Gastrocnemius medialis (tissue), 4 donors: ENCODE data around the gene GRIK3. TPM values are rescaled to one million over a fixed set of nuclear protein-coding genes. Genes with fewer than 3 reads are reported as not detected.

Experiments
- ATAC-seq, 2 donors: fragments of 150-250 bp; one replicate each; pipeline ENCODE4 v1.9.1; 2016
- DNase-seq, 2 donors: peaks; one replicate each; pipeline ENCODE4 v3.0.0-alpha.2; 2019
- H3K27ac ChIP-seq, 4 donors: fragments of 200-600 bp; sonication (generic); 1 replicate in 1 of 4; 2 replicates in 3 of 4; pipeline ENCODE4 v1.5.1; 2016 to 2018; ENCODE audit warnings: mild to moderate bottlenecking in 2 of 4, moderate library complexity in 1 of 4
- H3K27me3 ChIP-seq, 3 donors: fragments of 200-600 bp; sonication (generic) in 2 of 3; 1 replicate in 1 of 3; 2 replicates in 2 of 3; pipeline versions ENCODE4 v1.5.1 to v1.6.0; 2016 to 2019; ENCODE audit warnings: mild to moderate bottlenecking in 1 of 3, moderate library complexity in 1 of 3
- H3K36me3 ChIP-seq, 2 donors: fragments of 200-600 bp; sonication (generic) in 1 of 2; one replicate each; pipeline ENCODE4 v1.5.1; 2017 to 2018
- H3K4me1 ChIP-seq, 2 donors: fragments of 200-600 bp; sonication (generic) in 1 of 2; one replicate each; pipeline ENCODE4 v1.5.1; 2016 to 2017; ENCODE audit warnings: mild to moderate bottlenecking in 2 of 2
- H3K4me3 ChIP-seq, 4 donors: fragments of 200-600 bp; sonication (generic) in 3 of 4; 1 replicate in 1 of 4; 2 replicates in 3 of 4; pipeline ENCODE4 v1.5.1; 2016 to 2019; ENCODE audit warnings: mild to moderate bottlenecking in 2 of 4
- H3K9me3 ChIP-seq, 3 donors: fragments of 200-600 bp; sonication (generic) in 2 of 3; 1 replicate in 1 of 3; 2 replicates in 2 of 3; pipeline ENCODE4 v1.5.1; 2016 to 2019
- POLR2A ChIP-seq, 2 donors: fragments of 450-650 bp; IDR thresholded peaks; one replicate each; pipeline ENCODE4 v1.6.1; 2017; ENCODE audit warnings: antibody characterized with exemption in 2 of 2, mild to moderate bottlenecking in 2 of 2, moderate library complexity in 2 of 2
- in situ Hi-C, 4 donors: fragments of 200-750 bp; cut with MboI; loops; one replicate each; pipeline versions ENCODE4 v1.15.0 to v1.8.0; 2017; ENCODE audit warnings: low sequenced_read_pairs in 4 of 4
- intact Hi-C: fragments of 100-400 bp; cut with DNase I; formaldehyde crosslinking; loops from one replicate; pipeline ENCODE4 v1.15.1; 2023; ENCODE audit warnings: low total_unique reads
- total RNA-seq, 4 donors: library from RNA; depleted of rRNA; stranded (reverse); fragments of >200 nt; gene quantifications; one replicate each; pipeline versions ENCODE4 v1.1.0 to v1.2.3, GENCODE V29; 2016
- TF ChIP-seq, protein P1 (sequence below), 5 experiments: fragments of 450-650 bp in 3 of 5; fragments of 200-600 bp in 2 of 5; sonication (generic) in 2 of 5; IDR thresholded peaks in 4 of 5; conservative IDR thresholded peaks in 1 of 5; 1 replicate in 4 of 5; 2 replicates in 1 of 5; pipeline ENCODE4 v1.5.1; 2016 to 2019; ENCODE audit warnings: antibody characterized with exemption in 5 of 5, mild to moderate bottlenecking in 3 of 5, moderate library complexity in 3 of 5

GRIK3 gene
- total RNA-seq, 4 donors from 2014 or later = 0.13 to 0.22 (median 0.13) TPM; not detected in 1

DNA sequence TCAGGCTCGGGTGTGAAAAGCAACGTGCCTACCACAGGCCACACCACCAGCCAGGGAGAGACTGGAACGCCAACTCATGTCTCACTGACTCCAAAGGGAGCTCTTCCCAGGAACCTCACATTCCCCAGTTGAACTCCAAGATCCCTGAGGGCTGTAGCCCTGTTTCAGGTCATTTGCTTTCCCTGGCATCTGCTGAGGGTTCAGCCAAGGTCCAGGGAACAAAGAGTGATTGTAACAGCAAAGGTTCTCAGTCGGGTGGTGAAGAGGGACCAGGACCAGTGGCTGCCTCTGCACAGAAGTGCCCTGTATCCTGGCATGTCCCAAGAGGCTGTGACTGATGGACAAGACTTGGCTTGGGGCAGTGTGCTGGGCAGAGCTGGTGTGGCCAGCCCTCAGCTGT, 42.8 kb downstream of the GRIK3 start:
- Histone ChIP-seq H3K4me1 (no peaks in the 10 kb centered on the region), H3K4me3 (no peak overlapping the region), H3K27me3 (peaks cover 0 to 3% (median 0%) of the 10 kb centered on the region in 3 donors), H3K27ac (no peak overlapping the region), H3K36me3 (no peaks in the 10 kb centered on the region), H3K9me3 (no peaks in the 10 kb centered on the region)
- TF ChIP-seq POLR2A (IDR thresholded peaks at IDR 0.05) = no peak
- TF ChIP-seq, protein P1, sequence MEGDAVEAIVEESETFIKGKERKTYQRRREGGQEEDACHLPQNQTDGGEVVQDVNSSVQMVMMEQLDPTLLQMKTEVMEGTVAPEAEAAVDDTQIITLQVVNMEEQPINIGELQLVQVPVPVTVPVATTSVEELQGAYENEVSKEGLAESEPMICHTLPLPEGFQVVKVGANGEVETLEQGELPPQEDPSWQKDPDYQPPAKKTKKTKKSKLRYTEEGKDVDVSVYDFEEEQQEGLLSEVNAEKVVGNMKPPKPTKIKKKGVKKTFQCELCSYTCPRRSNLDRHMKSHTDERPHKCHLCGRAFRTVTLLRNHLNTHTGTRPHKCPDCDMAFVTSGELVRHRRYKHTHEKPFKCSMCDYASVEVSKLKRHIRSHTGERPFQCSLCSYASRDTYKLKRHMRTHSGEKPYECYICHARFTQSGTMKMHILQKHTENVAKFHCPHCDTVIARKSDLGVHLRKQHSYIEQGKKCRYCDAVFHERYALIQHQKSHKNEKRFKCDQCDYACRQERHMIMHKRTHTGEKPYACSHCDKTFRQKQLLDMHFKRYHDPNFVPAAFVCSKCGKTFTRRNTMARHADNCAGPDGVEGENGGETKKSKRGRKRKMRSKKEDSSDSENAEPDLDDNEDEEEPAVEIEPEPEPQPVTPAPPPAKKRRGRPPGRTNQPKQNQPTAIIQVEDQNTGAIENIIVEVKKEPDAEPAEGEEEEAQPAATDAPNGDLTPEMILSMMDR (IDR thresholded peaks at IDR 0.05 in 4 of 5, conservative IDR thresholded peaks at IDR 0.05 in 1 of 5) = no peak
- intact Hi-C loops (no loop called here), in situ Hi-C loops (no loop called here)
- no peak for DNase-seq
- no peak for ATAC-seq

GRCh38 chr1:36990928-36991327, 43.4 kb downstream of the GRIK3 start:
- Histone ChIP-seq H3K4me3 (no peak overlapping the region), H3K4me1 (no peaks in the 10 kb centered on the region), H3K27ac (no peak overlapping the region), H3K27me3 (no peaks in the 10 kb centered on the region), H3K36me3 (no peaks in the 10 kb centered on the region), H3K9me3 (no peaks in the 10 kb centered on the region)
- DNase-seq (no peak), ATAC-seq (no peak)
- intact Hi-C loops (no loop called here), in situ Hi-C loops (no loop called here)
- TF ChIP-seq POLR2A (IDR thresholded peaks at IDR 0.05) = no peak
- TF ChIP-seq, protein P1 (IDR thresholded peaks at IDR 0.05 in 4 of 5, conservative IDR thresholded peaks at IDR 0.05 in 1 of 5) = no peak

GRCh38 chr1:36989241-36989640, 45.1 kb downstream of the GRIK3 start:
- Histone ChIP-seq H3K27me3 (no peaks in the 10 kb centered on the region), H3K4me1 (no peaks in the 10 kb centered on the region), H3K36me3 (no peaks in the 10 kb centered on the region), H3K27ac (no peak overlapping the region), H3K4me3 (no peak overlapping the region), H3K9me3 (no peaks in the 10 kb centered on the region)
- no peak for DNase-seq
- ATAC-seq = no peak
- in situ Hi-C loops = no loop called here
- TF ChIP-seq, protein P1 (IDR thresholded peaks at IDR 0.05 in 4 of 5, conservative IDR thresholded peaks at IDR 0.05 in 1 of 5) = no peak
- TF ChIP-seq POLR2A (IDR thresholded peaks at IDR 0.05) = no peak
- intact Hi-C loops = no loop called here

- Histone ChIP-seq H3K9me3 (no peaks in the 10 kb centered on the region), H3K36me3 (no peaks in the 10 kb centered on the region), H3K27ac (no peak overlapping the region), H3K27me3 (no peaks in the 10 kb centered on the region), H3K4me3 (no peak overlapping the region), H3K4me1 (no peaks in the 10 kb centered on the region)
- in situ Hi-C loops (no loop called here), intact Hi-C loops (no loop called here)
- ATAC-seq (no peak), DNase-seq (no peak)
- TF ChIP-seq, protein P1 (IDR thresholded peaks at IDR 0.05 in 4 of 5, conservative IDR thresholded peaks at IDR 0.05 in 1 of 5) = no peak
- no peak for TF ChIP-seq POLR2A (IDR thresholded peaks at IDR 0.05)
Observed at GRCh38 chr1:36988741-36989193, 45.5 kb downstream of the GRIK3 start.

DNA sequence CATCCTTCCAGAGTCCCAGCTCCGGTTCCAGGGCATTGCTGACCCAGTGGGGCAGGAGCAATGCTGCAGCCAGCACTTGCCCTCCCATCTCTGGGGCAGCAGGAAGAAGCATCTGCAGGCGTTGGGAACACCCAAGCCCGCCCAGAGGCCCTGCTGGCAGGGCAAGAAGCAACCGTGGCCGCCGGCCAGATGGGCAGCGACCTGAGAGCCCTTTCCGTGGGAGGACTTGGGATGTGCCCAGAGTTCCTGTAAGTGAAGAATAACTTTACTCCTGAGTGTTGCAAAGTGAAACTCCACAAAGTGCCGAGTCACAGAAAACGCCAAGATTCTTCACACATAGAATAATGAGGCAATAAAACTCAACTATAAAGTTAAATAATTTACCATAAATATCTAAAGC, 46.0 kb downstream of the GRIK3 start:
- H3K4me3 ChIP-seq = no peak overlapping the region
- no peaks in the 10 kb centered on the region for H3K27me3 ChIP-seq
- ATAC-seq (no peak), DNase-seq (no peak)
- no peak for TF ChIP-seq POLR2A (IDR thresholded peaks at IDR 0.05)
- TF ChIP-seq, protein P1 (IDR thresholded peaks at IDR 0.05 in 4 of 5, conservative IDR thresholded peaks at IDR 0.05 in 1 of 5) = no peak
- H3K9me3 ChIP-seq = no peaks in the 10 kb centered on the region
- H3K4me1 ChIP-seq = no peaks in the 10 kb centered on the region
- intact Hi-C loops = no loop called here
- H3K27ac ChIP-seq = no peak overlapping the region
- H3K36me3 ChIP-seq = no peaks in the 10 kb centered on the region
- in situ Hi-C loops = no loop called here
